Ovary (tissue), 3 donors: ENCODE results near the gene RNF181.

Experiments
- POLR2A ChIP-seq: fragments of 450-650 bp; IDR thresholded peaks from one replicate; pipeline ENCODE4 v1.6.1; 2017; ENCODE audit warnings: antibody characterized with exemption, mild to moderate bottlenecking, moderate library complexity
- TF ChIP-seq, protein P1 (sequence below), 3 donors: fragments of 450-650 bp in 2 of 3; fragments of 200-600 bp in 1 of 3; IDR thresholded peaks; one replicate each; pipeline versions ENCODE4 v1.5.1 to v1.8.0; 2016 to 2022; ENCODE audit warnings: antibody characterized with exemption in 3 of 3, mild to moderate bottlenecking in 1 of 3
- donor health status: DM: no; HTN: no; CAD: no.

DNA sequence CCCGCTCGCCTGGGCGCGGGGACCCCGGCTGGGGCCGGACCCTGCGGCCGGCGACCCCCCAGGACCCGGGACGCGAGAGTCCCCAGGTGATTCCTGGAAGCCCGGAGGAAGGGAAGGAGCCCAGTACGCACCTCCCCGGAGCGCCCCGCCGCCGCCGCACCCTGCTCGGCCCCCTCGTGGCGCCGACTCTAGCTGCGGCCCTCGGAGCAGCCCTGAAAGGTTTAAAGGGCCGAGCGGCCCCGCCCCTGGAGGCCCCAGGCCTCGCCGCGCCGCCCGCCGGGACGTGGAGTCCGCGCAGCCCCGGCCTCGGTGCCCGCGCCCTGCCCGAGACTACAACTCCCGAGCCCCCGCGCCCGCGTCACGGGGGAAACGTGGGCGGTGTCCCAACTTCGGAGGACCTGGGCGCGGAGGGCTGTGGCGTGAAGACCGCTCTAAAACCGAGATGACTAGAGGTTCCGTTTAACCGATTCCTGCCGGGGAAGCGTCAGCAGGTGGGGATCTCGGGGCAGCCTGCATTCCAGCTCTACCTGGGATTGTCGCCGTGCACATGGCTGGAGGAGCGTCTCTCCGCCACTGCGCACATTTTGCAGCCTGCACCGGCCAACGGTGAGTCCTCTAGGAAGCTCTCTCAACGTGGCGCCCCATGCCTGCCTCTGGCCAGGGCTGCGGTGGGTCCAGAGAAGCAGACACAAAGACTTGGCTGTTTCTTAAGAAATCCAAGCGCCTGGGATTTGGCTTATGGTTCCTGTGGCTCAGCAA, 7.1 kb downstream of the RNF181 start, which contains the start of gene TMEM150A:
- TF ChIP-seq, protein P1, sequence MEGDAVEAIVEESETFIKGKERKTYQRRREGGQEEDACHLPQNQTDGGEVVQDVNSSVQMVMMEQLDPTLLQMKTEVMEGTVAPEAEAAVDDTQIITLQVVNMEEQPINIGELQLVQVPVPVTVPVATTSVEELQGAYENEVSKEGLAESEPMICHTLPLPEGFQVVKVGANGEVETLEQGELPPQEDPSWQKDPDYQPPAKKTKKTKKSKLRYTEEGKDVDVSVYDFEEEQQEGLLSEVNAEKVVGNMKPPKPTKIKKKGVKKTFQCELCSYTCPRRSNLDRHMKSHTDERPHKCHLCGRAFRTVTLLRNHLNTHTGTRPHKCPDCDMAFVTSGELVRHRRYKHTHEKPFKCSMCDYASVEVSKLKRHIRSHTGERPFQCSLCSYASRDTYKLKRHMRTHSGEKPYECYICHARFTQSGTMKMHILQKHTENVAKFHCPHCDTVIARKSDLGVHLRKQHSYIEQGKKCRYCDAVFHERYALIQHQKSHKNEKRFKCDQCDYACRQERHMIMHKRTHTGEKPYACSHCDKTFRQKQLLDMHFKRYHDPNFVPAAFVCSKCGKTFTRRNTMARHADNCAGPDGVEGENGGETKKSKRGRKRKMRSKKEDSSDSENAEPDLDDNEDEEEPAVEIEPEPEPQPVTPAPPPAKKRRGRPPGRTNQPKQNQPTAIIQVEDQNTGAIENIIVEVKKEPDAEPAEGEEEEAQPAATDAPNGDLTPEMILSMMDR (IDR thresholded peaks at IDR 0.05): peak; percentile 42 to 74 (median 69)
- peak; percentile 67 for TF ChIP-seq POLR2A
